Stimulated activated CD8-positive, alpha-beta memory T cell treated with anti-CD3 and anti-CD28 coated beads, Interleukin-15, amount 100 ng/mL, for 4 hours (primary cell): ENCODE results near the gene CACNA2D4.

ENCODE experiments used
- DNase-seq, 2 donors: peaks; one replicate each; pipeline ENCODE4 v3.0.0-alpha.2; 2020; ENCODE audit warnings: low read depth in 2 of 2

Gene CACNA2D4

GRCh38 chr12:1888923-1889322 lies 29.5 kb downstream of the CACNA2D4 start:
- no peak for DNase-seq

GRCh38 chr12:1886396-1887008 lies 31.9 kb downstream of the CACNA2D4 start:
- DNase-seq: no peak

GRCh38 chr12:1885599-1886245 lies 32.7 kb downstream of the CACNA2D4 start:
- DNase-seq: no peak

- DNase-seq: no peak
Measured at GRCh38 chr12:1885082-1885596, 33.3 kb downstream of the CACNA2D4 start.

- DNase-seq: no peak
Measured at GRCh38 chr12:1884651-1885050, 33.8 kb downstream of the CACNA2D4 start.

GRCh38 chr12:1883513-1883912 lies 34.9 kb downstream of the CACNA2D4 start:
- DNase-seq: no peak

- DNase-seq: no peak
Measured at GRCh38 chr12:1882850-1883470, 35.5 kb downstream of the CACNA2D4 start.

- no peak for DNase-seq
Measured at GRCh38 chr12:1882405-1882804, 36.0 kb downstream of the CACNA2D4 start.

- DNase-seq: no peak
Measured at GRCh38 chr12:1881936-1882335, 36.5 kb downstream of the CACNA2D4 start.

GRCh38 chr12:1881301-1881700 lies 37.2 kb downstream of the CACNA2D4 start:
- no peak for DNase-seq

GRCh38 chr12:1880876-1881275 lies 37.6 kb downstream of the CACNA2D4 start:
- DNase-seq: no peak

- DNase-seq: no peak
Measured at GRCh38 chr12:1880153-1880845, 38.2 kb downstream of the CACNA2D4 start.

- DNase-seq: no peak
Measured at GRCh38 chr12:1879633-1880032, 38.8 kb downstream of the CACNA2D4 start.

GRCh38 chr12:1878695-1879094 lies 39.8 kb downstream of the CACNA2D4 start:
- DNase-seq: no peak

- no peak for DNase-seq
Measured at GRCh38 chr12:1878214-1878613, 40.2 kb downstream of the CACNA2D4 start.

GRCh38 chr12:1877169-1877878 lies 41.1 kb downstream of the CACNA2D4 start:
- no peak for DNase-seq

GRCh38 chr12:1876086-1876485 lies 42.4 kb downstream of the CACNA2D4 start:
- no peak for DNase-seq

- DNase-seq: no peak
Measured at GRCh38 chr12:1875608-1876007, 42.8 kb downstream of the CACNA2D4 start.

- no peak for DNase-seq
Measured at GRCh38 chr12:1873531-1874510, 44.6 kb downstream of the CACNA2D4 start.

GRCh38 chr12:1872448-1872847 lies 46.0 kb downstream of the CACNA2D4 start:
- DNase-seq: no peak

- no peak for DNase-seq
Measured at GRCh38 chr12:1872001-1872400, 46.5 kb downstream of the CACNA2D4 start.
